AG09309 (cell line): ENCODE data around the gene BACE1-AS.

Source experiments
- DNase-seq: peaks from one replicate; pipeline ENCODE4 v3.0.0-alpha.2; 2010; ENCODE audit warnings: low read depth
- H3K4me3 ChIP-seq: 2 replicates; pipeline ENCODE4 v1.5.1; 2011; ENCODE audit warnings: mild to moderate bottlenecking, low read depth, low read length, moderate library complexity; ENCODE audit not compliant: control insufficient read depth
- CTCF ChIP-seq: IDR thresholded peaks from 2 replicates; pipeline ENCODE4 v1.5.1; 2011; ENCODE audit warnings: mild to moderate bottlenecking, low read depth, low read length, inconsistent platforms; ENCODE audit not compliant: insufficient read depth, control insufficient read depth; ENCODE audit errors: missing control alignments

Gene BACE1-AS

GRCh38 chr11:117273550-117274289 is 17.4 kb upstream of the BACE1-AS start:
- TF ChIP-seq CTCF = no peak
- peak; percentile 52 for DNase-seq
- no peak overlapping the region for H3K4me3 ChIP-seq

- DNase-seq = no peak
- TF ChIP-seq CTCF = no peak
- H3K4me3 ChIP-seq = no peak overlapping the region
These were observed 12.8 kb upstream of the BACE1-AS start for GRCh38 chr11:117278347-117278746.

- no peak for DNase-seq
- H3K4me3 ChIP-seq = no peak overlapping the region
- no peak for TF ChIP-seq CTCF
These were observed 11.3 kb upstream of the BACE1-AS start for GRCh38 chr11:117279711-117280376.

DNA sequence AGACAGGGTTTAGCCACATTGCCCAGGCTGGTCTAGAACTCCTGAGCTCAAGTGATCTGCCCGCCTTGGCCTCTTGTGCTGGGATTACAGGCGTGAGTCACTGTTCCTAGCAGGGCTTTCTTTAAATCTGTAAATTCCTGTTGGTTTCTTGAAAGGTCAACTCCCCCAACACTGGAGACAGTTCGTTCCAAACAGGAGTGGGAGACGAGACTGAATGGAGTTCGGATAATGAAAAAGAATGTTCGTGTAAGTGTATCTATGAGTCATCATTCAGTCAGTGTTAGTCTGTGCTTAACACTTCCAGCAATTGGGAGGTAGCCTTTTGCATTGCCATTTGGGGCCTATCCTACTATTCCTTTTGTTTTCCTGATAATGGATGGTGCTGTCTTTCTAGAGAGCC is 10.0 kb upstream of the BACE1-AS start:
- DNase-seq = peak; percentile 97
- no peak for TF ChIP-seq CTCF

GRCh38 chr11:117281869-117282268 is 9.3 kb upstream of the BACE1-AS start:
- no peak overlapping the region for H3K4me3 ChIP-seq
- DNase-seq = no peak
- no peak for TF ChIP-seq CTCF

More for the DNA sequence above, 10.0 kb upstream of the BACE1-AS start:
- no peak overlapping the region for H3K4me3 ChIP-seq

DNA sequence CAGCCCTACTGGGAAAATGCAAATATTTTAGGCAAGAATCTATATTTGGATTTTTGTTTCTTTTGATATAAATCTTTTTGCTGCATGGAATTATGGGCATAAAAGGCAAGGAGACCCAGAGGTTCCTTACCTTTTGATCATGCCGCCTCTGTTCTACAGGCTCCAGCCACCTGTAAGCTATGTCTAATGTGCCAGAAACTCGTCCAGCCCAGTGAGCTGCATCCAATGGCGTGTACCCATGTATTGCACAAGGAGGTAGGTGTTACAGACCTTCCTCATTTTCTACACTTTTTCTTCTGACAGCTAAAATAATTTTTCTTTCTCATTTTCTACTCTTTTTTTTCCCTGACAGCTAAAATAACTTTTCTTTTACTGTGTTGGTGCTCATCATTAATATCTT is 8.2 kb upstream of the BACE1-AS start:
- H3K4me3 ChIP-seq = no peak overlapping the region
- no peak for TF ChIP-seq CTCF
- no peak for DNase-seq
